Measurements from ENCODE around the gene PCDHGC5.

Gene PCDHGC5

DNA sequence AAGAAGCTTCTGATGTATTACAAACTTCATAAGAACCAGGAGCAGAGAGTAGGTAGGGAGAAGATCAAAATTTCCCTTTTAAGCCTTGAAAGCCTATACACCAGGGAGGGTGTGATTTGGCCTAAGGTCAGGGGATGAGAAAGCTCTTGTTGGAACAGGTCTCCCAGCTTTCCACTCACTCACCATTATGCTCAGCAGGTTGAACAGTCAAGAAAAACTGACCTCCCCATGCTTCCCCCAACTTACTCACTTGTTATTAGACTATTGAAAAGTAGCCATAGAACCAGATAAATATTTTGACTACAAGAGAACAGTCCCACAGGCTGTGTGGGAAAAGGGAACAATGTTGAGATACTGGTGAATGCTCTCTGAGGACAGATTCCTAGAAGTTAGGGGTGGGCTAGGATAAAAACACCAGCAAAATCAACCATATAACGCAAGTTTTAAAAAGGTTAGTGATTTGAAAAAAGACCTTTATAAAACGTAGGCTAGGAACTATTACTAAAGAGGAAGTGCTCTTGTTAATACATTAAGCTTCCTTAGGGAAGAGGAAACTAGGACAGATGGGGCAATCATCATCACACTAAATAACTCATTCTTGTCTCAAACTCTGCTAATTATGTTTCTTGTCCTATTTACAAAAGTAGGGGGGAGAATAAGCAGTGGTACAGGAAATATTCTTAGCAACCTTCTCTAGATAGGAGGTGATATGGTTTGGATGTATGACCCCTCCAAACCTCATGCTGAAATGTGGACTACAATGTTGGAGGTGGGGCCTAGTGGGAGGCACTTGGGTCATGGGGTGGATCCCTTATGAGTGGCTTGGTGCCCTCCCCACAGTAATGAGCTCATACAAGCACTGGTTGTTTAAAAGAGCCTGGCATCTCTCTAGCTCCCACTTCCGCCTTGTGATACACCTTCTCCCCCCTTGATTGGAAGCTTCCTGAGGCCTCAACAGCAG lies 31.0 kb downstream of the PCDHGC5 start:
- Histone ChIP-seq H2BK5ac (ENCODE audit: low read length) (no peak overlapping the region), H2AK5ac (ENCODE audit: low read length) (no peak overlapping the region), H3K4ac (ENCODE audit: low read depth, low read length) (no peak overlapping the region), H2BK15ac (replicated peaks; ENCODE audit: low read depth) (no peak overlapping the region), H3K79me2 (ENCODE audit: control insufficient read depth, insufficient read depth, low read length) (no peaks in the 10 kb centered on the region), H4K8ac (ENCODE audit: low read depth, low read length) (no peak overlapping the region), H3K23ac (ENCODE audit: low read length) (no peak overlapping the region), H2BK120ac (ENCODE audit: low read depth, low read length) (no peak overlapping the region), H3K36me3 (ENCODE audit: control insufficient read depth, insufficient read depth, low read length) (peaks cover 5% of the 10 kb centered on the region), H3K4me1 (ENCODE audit: control insufficient read depth, low read depth, low read length) (peaks cover 5% of the 10 kb centered on the region), H4K5ac (ENCODE audit: low read length) (no peak overlapping the region), H3K9ac (ENCODE audit: low read length) (no peak overlapping the region), H3K27ac (ENCODE audit: low read depth, low read length) (peak overlapping the region; percentile 63), H3K18ac (ENCODE audit: low read length) (no peak overlapping the region), H3K4me3 (ENCODE audit: low read length) (no peak overlapping the region), H3K27me3 (ENCODE audit: insufficient read depth, low read length, poor library complexity) (no peaks in the 10 kb centered on the region), H3K79me1 (ENCODE audit: low read length) (peaks cover 5% of the 10 kb centered on the region), H3K56ac (ENCODE audit: low read length) (no peak overlapping the region), H3K4me2 (ENCODE audit: low read length) (no peak overlapping the region)
- DNase-seq, result no peak
- no CpG with 5 or more reads among the region's 3 CpGs for WGBS (ENCODE audit: extremely low coverage, insufficient coverage, low lambda C conversion rate)

DNA sequence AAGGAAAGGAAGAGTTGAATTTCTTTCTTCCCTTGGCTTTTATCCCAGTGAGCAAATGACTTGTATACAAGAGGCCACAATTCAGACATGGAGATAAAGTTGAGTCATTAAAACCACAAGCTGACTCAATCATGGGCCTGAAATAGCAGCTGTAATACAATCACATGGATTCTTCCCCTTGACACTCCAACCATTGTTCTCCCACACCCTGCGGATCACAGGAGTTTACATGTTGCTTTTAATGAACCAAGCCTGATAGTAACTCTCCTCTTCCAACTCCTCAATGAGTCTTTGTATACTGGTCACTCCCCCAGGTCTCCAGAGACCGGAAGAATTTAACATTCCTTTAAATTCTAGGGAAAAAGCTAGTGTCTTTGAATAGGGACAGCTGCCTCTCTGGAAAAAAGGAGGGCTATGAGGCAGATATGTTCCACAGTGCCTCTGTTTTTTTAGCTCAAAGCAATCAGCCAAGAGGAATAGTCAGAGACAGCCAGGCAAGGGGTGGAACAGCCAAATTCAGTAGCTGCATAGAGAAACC lies 32.4 kb downstream of the PCDHGC5 start:
- no peaks in the 10 kb centered on the region for H3K79me2 ChIP-seq (ENCODE audit: control insufficient read depth, insufficient read depth, low read length)
- H3K56ac ChIP-seq (ENCODE audit: low read length), result no peak overlapping the region
- H2AK5ac ChIP-seq (ENCODE audit: low read length), result no peak overlapping the region
- H4K8ac ChIP-seq (ENCODE audit: low read depth, low read length), result no peak overlapping the region
- H3K4ac ChIP-seq (ENCODE audit: low read depth, low read length), result no peak overlapping the region
- peaks cover 5% of the 10 kb centered on the region for H3K79me1 ChIP-seq (ENCODE audit: low read length)
- peak overlapping the region; percentile 75 for H3K27ac ChIP-seq (ENCODE audit: low read depth, low read length)
- H3K4me1 ChIP-seq (ENCODE audit: control insufficient read depth, low read depth, low read length), result peaks cover 3% of the 10 kb centered on the region
- peak; percentile 79 for DNase-seq
- no peak overlapping the region for H3K4me3 ChIP-seq (ENCODE audit: low read length)
- no peak overlapping the region for H2BK120ac ChIP-seq (ENCODE audit: low read depth, low read length)
- H3K9ac ChIP-seq (ENCODE audit: low read length), result no peak overlapping the region
- H3K23ac ChIP-seq (ENCODE audit: low read length), result no peak overlapping the region
- no peak overlapping the region for H3K4me2 ChIP-seq (ENCODE audit: low read length)
- H2BK15ac ChIP-seq (replicated peaks; ENCODE audit: low read depth), result no peak overlapping the region
- no peaks in the 10 kb centered on the region for H3K27me3 ChIP-seq (ENCODE audit: insufficient read depth, low read length, poor library complexity)
- H3K18ac ChIP-seq (ENCODE audit: low read length), result no peak overlapping the region
- H2BK5ac ChIP-seq (ENCODE audit: low read length), result no peak overlapping the region
- peaks cover 5% of the 10 kb centered on the region for H3K36me3 ChIP-seq (ENCODE audit: control insufficient read depth, insufficient read depth, low read length)
- no peak overlapping the region for H4K5ac ChIP-seq (ENCODE audit: low read length)
- no CpG with 5 or more reads among the region's 2 CpGs for WGBS (ENCODE audit: extremely low coverage, insufficient coverage, low lambda C conversion rate)

- Histone ChIP-seq H3K27ac (ENCODE audit: low read depth, low read length) (no peak overlapping the region), H4K5ac (ENCODE audit: low read length) (no peak overlapping the region), H2BK5ac (ENCODE audit: low read length) (no peak overlapping the region), H2BK120ac (ENCODE audit: low read depth, low read length) (no peak overlapping the region), H3K36me3 (ENCODE audit: control insufficient read depth, insufficient read depth, low read length) (peaks cover 3% of the 10 kb centered on the region), H2AK5ac (ENCODE audit: low read length) (no peak overlapping the region), H3K79me1 (ENCODE audit: low read length) (peaks cover 5% of the 10 kb centered on the region), H3K4me1 (ENCODE audit: control insufficient read depth, low read depth, low read length) (peaks cover 3% of the 10 kb centered on the region), H3K79me2 (ENCODE audit: control insufficient read depth, insufficient read depth, low read length) (no peaks in the 10 kb centered on the region), H3K4me2 (ENCODE audit: low read length) (no peak overlapping the region), H3K4ac (ENCODE audit: low read depth, low read length) (no peak overlapping the region), H3K18ac (ENCODE audit: low read length) (no peak overlapping the region), H3K23ac (ENCODE audit: low read length) (no peak overlapping the region), H3K27me3 (ENCODE audit: insufficient read depth, low read length, poor library complexity) (no peaks in the 10 kb centered on the region), H3K56ac (ENCODE audit: low read length) (no peak overlapping the region), H3K9ac (ENCODE audit: low read length) (no peak overlapping the region), H4K8ac (ENCODE audit: low read depth, low read length) (no peak overlapping the region), H2BK15ac (replicated peaks; ENCODE audit: low read depth) (no peak overlapping the region), H3K4me3 (ENCODE audit: low read length) (no peak overlapping the region)
- WGBS (ENCODE audit: extremely low coverage, insufficient coverage, low lambda C conversion rate), result no CpG with 5 or more reads among the region's 2 CpGs
- no peak for DNase-seq
Observed at GRCh38 chr5:141522301-141522700, 33.4 kb downstream of the PCDHGC5 start.

- H3K18ac ChIP-seq (ENCODE audit: low read length), result no peak overlapping the region
- no peak overlapping the region for H2BK5ac ChIP-seq (ENCODE audit: low read length)
- H4K5ac ChIP-seq (ENCODE audit: low read length), result no peak overlapping the region
- WGBS (ENCODE audit: extremely low coverage, insufficient coverage, low lambda C conversion rate), result no CpG with 5 or more reads among the region's 8 CpGs
- H3K9ac ChIP-seq (ENCODE audit: low read length), result no peak overlapping the region
- H3K27ac ChIP-seq (ENCODE audit: low read depth, low read length), result no peak overlapping the region
- no peak overlapping the region for H2BK120ac ChIP-seq (ENCODE audit: low read depth, low read length)
- H3K56ac ChIP-seq (ENCODE audit: low read length), result peak overlapping the region; percentile 1
- no peak overlapping the region for H4K8ac ChIP-seq (ENCODE audit: low read depth, low read length)
- no peak overlapping the region for H3K4me3 ChIP-seq (ENCODE audit: low read length)
- H3K36me3 ChIP-seq (ENCODE audit: control insufficient read depth, insufficient read depth, low read length), result peaks cover 8% of the 10 kb centered on the region
- H3K4ac ChIP-seq (ENCODE audit: low read depth, low read length), result no peak overlapping the region
- no peak overlapping the region for H2AK5ac ChIP-seq (ENCODE audit: low read length)
- no peak overlapping the region for H2BK15ac ChIP-seq (replicated peaks; ENCODE audit: low read depth)
- H3K23ac ChIP-seq (ENCODE audit: low read length), result no peak overlapping the region
- H3K79me1 ChIP-seq (ENCODE audit: low read length), result peaks cover 5% of the 10 kb centered on the region
- H3K79me2 ChIP-seq (ENCODE audit: control insufficient read depth, insufficient read depth, low read length), result no peaks in the 10 kb centered on the region
- DNase-seq, result no peak
- no peaks in the 10 kb centered on the region for H3K27me3 ChIP-seq (ENCODE audit: insufficient read depth, low read length, poor library complexity)
- no peak overlapping the region for H3K4me2 ChIP-seq (ENCODE audit: low read length)
- peaks cover 3% of the 10 kb centered on the region for H3K4me1 ChIP-seq (ENCODE audit: control insufficient read depth, low read depth, low read length)
Observed at GRCh38 chr5:141523991-141524390, 35.1 kb downstream of the PCDHGC5 start.

DNA sequence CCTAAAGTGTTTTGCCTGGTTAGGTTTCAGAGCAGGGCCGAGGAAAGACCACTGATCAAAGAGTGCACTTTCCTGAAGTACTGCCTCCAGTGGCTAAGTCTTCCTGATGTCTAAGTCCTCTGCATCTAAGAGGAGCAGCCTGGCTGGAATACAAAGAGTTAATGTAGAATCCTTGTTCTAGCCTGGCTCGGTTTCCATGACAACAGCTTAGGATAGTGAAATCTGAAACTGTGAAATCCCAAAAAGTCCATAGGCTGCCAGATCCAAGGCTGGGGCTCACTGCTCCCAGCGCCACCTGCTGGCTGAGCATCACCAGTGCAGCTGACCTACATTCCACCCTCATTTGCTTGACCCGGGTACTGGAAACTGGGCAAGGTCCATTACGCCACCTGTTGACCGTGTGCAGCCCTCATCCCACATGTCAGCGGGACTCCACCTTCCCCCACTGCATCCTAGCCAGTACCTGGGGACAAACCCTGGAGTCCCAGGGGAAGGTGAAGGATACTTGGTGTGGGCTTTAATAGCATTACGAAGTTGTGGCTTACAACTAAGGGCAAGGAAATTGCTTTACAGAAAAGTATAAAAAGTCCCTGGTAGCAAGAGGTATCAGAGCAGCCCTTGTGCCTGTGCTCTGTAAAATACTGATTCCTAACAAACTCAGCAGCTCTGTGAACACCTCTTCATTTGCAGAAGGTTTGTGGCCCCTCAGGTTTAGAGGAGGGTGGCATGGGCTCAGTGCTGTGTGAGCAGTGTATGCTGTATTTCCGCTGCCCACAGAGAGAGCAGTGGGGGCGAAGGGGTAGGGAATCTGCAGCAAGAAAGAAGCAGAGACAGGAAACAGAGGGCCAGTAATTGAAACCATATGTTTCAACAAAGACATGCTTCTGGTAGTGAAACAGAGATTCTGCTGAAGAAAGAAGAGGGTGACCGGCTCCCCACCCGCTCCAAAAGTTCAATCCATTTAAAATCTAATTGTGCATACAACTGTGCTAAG lies 36.0 kb downstream of the PCDHGC5 start:
- H3K18ac ChIP-seq (ENCODE audit: low read length), result no peak overlapping the region
- no peak overlapping the region for H3K4ac ChIP-seq (ENCODE audit: low read depth, low read length)
- peaks cover 3% of the 10 kb centered on the region for H3K4me1 ChIP-seq (ENCODE audit: control insufficient read depth, low read depth, low read length)
- H3K23ac ChIP-seq (ENCODE audit: low read length), result no peak overlapping the region
- H4K8ac ChIP-seq (ENCODE audit: low read depth, low read length), result no peak overlapping the region
- DNase-seq, result peak; percentile 99
- peaks cover 5% of the 10 kb centered on the region for H3K79me1 ChIP-seq (ENCODE audit: low read length)
- no peak overlapping the region for H2BK15ac ChIP-seq (replicated peaks; ENCODE audit: low read depth)
- H3K4me3 ChIP-seq (ENCODE audit: low read length), result no peak overlapping the region
- H2BK5ac ChIP-seq (ENCODE audit: low read length), result no peak overlapping the region
- H3K27me3 ChIP-seq (ENCODE audit: insufficient read depth, low read length, poor library complexity), result no peaks in the 10 kb centered on the region
- peak overlapping the region; percentile 29 for H3K9ac ChIP-seq (ENCODE audit: low read length)
- no peak overlapping the region for H3K4me2 ChIP-seq (ENCODE audit: low read length)
- WGBS (ENCODE audit: extremely low coverage, insufficient coverage, low lambda C conversion rate), result no CpG with 5 or more reads among the region's 12 CpGs
- no peaks in the 10 kb centered on the region for H3K79me2 ChIP-seq (ENCODE audit: control insufficient read depth, insufficient read depth, low read length)
- H2AK5ac ChIP-seq (ENCODE audit: low read length), result no peak overlapping the region
- peaks cover 9% of the 10 kb centered on the region for H3K36me3 ChIP-seq (ENCODE audit: control insufficient read depth, insufficient read depth, low read length)
- no peak overlapping the region for H3K27ac ChIP-seq (ENCODE audit: low read depth, low read length)
- H4K5ac ChIP-seq (ENCODE audit: low read length), result no peak overlapping the region
- H3K56ac ChIP-seq (ENCODE audit: low read length), result peak overlapping the region; percentile 61
- H2BK120ac ChIP-seq (ENCODE audit: low read depth, low read length), result no peak overlapping the region
